GM21825 (cell line): Measurements from ENCODE around the gene OAS2.

Experiments used
- ATAC-seq: cut with Tn5 transposase; IDR thresholded peaks from one replicate; pipeline ENCODE4 v1.9.1; 2021; ENCODE audit warnings: mild to moderate bottlenecking, moderate library complexity; ENCODE audit not compliant: unreplicated experiment

The OAS2 gene

DNA sequence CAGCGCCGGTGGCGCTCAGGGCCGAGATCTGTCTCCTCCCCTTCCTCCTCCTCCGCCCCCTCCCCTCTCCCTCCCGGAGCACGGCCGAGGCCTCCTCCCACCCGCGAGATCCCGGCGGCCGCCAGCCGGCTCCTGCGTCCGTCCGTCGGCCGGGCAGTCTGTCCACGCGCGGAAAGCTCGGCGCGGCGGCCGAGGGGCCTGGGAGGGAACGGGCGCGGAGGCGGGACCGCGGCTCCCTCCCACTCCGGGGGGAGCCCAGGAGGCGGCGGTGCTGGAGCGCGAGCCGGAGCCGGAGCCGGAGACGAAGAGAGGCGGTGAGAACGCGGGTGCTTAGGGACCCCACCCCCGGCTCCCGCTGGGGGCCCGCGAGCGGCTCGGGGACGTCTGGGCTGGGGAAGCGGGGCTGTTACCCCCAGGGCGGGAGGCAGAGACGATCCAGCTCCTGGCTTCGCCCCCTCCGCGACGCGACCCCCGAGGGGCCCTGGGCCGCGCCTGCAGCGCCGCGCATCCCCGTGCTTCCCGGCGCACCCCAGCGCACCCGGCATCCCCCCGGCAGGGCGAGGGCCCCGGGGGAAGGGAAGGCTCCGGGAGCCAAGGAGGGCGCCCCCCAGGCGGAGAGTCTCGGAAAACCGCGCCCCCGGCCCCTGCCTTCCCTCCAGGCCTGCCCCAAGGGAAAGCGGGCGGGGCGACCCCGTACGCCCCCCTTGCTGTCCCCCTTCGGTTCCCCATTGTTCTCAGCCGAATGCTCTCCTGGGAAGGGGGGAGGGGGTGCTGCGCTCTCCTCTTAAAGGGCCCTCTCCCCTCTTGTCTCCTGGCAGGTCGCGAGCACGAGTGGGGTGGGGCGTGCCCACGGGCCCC, 78.5 kb downstream of the OAS2 start, which contains the start of gene DTX1:
Gene DTX1 (plus strand): TSS at position 100 of the 858 bp plus-strand sequence. CDS start 1,463 bp downstream, outside the sequence.
- ATAC-seq, result no peak

DNA sequence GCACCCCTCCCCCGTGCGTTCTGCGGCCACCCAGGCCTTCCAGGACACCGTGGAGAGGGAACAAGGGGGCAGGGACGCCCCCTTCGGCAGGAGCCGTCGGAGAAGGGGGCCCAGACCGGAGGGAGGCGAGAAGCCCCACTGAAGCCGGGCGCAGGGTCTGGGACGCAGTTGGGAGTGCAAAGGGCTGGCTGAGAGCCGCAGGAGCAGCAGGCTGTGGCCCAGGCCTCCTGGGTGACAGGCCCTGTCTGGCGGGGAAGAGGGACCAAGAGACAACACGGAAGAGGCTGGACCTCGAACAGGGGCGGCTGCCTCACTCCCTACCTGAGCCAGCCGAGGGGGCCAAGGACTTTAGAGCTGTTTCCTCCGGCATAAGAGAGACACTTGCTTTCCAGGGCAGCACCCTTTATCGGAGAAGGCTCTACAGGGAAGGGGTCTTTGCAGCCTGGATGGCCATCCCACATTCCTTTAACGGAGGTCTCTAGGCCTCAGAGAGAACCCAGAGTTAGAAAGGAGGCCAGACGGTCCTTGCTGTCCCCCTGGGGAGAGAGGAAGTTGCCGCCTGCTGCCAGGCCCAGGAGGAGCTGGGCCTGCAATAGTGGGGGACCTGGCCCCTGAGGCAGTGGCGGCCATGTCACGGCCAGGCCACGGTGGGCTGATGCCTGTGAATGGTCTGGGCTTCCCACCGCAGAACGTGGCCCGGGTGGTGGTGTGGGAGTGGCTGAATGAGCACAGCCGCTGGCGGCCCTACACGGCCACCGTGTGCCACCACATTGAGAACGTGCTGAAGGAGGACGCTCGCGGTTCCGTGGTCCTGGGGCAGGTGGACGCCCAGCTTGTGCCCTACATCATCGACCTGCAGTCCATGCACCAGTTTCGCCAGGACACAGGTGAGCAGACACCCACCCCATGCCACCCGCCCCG, 79.5 kb downstream of the OAS2 start:
- ATAC-seq, result no peak

DNA sequence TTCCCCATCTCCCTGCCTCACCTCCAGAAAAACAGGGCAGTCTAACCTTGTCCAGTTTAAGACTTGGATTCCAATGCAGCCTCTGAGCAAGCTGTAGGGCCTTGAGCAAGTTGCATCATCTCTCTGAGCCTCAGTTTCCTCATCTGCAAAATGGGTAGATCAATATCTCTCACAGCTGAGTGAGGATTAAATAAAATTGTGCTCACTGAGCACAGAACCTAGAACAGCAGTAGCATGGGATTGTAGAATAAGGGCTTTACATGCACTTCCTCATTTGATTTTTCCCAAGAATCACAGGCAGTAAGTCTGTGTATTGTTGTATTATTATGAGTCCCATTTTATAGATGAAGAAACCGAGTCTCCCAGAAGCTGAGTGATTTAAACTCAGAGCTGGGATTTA, 80.2 kb downstream of the OAS2 start:
- no peak for ATAC-seq

DNA sequence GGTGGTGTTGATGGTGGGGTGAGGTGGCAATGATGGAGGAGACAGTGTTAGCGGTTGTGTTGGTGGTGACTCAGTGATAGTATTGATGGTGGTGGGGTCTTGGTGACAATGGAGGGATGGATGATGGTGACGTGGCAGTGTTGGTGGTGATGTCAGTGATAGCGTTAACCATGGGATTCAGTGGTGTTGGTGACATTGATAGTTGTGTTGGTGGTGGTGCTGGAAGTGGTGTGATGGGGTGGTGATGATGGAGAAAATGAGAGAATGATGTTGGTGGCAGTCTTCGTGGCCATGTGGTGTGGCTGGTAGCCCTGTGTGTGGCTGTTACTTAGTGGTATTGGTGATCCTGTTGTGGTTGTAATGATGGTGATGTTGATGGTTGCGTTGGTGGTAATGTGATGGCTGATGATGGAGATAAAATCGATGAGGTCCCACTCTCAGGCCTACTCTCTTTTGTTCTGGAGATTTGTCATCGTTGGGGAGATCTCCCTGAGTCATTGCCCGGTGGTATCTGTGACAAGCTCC, 80.8 kb downstream of the OAS2 start:
- ATAC-seq, result no peak

DNA sequence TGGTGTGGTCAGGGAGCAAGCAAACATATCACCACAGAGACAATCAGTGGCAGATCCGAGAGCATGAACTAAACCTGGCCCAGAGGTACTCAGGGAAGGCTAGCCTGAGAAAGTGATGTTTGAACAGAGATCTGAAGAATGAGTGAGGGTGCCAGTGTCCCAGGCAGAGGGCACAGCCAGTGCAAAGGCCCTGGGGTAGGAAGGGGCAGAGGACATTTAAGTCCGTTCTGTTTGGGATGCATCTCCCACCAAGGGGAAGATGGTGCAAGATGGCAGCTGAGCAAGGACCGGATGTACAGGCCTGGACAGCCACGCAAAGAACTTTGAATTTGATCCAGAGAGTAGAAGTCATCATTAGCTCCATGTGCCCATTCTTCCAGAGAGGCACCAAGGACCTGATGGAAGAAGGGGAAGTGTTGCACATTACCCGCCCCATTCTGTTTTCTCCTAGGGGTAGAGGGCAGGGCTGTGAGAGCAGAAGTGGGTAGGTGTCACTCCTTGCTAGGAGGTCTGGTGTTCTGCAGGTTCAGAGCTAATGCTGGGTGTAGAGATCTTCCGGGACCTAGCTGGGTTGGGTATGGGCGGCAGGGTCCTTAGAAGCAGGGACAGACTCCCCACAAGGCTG, 82.1 kb downstream of the OAS2 start:
- ATAC-seq, result no peak

DNA sequence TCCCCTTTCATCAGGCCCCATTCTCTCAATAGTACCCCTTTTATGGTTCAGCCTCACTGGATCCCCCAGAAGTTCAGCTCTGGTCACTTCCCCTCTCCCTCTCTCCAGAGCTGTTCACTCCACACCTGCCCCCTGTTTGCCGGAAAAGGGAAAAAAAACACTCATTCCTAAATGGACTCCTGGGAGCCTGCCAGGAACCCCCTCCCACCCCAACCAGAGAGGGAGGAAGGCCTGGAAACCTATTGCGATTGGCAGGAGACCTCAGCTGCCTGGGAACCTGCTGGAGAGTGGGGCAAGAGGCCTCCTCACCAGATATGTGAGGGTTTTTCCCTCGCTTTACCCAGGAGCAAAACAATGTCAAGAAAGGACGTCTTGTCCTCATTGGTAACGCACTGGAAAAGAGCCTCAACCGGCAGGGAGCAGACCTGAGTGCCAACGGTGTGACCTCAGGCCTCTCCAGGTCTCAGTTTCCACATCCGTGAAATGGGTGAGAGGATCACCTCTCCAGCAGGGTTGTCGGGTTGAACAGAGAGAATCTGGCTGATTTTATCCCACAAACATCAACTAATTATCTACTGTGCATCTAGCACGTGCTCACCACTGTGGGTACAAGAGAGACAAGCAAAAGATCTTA, 82.9 kb downstream of the OAS2 start:
- no peak for ATAC-seq
